Measurements from ENCODE around the gene CXCR5.

CXCR5 gene

DNA sequence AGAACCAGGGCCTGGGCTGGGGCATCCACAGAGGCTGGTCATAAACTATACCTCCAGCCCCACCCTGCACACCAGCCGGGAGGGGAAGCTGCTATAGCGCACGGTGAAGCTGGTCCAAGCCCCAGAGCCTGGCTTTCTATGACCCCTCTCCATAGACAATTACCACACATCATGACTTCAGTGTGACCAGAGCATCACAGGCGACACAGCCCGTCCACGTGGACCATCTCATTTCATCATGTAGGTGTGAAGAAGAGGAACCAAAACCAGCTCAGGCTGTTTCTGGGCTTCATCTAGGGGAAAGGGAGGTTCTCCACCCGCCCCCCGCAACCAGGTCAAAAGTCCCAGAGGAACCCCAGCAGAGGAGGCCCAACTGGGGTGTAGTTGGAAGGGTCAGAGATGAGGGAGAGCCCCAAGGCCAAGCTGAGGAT lies 3.0 kb downstream of the CXCR5 start:
- Histone ChIP-seq H3K9me3 (ENCODE audit: control insufficient read depth, low read length) (no peaks in the 10 kb centered on the region), H3K4me3 (ENCODE audit: insufficient read depth, low read depth, low read length, poor library complexity, severe bottlenecking) (peak overlapping the region; percentile 3), H3K27me3 (replicated peaks; ENCODE audit: control insufficient read depth, insufficient read depth, low read length, poor library complexity, severe bottlenecking) (no peaks in the 10 kb centered on the region), H3K4me1 (ENCODE audit: control insufficient read depth, insufficient read depth, low read length, poor library complexity, severe bottlenecking) (peaks cover 20% of the 10 kb centered on the region), H3K36me3 (ENCODE audit: control insufficient read depth, insufficient read depth, low read length) (no peaks in the 10 kb centered on the region), H3K27ac (ENCODE audit: insufficient read depth, low read length, poor library complexity, severe bottlenecking) (peak overlapping the region; percentile 16)
- DNase-seq, result no peak

DNA sequence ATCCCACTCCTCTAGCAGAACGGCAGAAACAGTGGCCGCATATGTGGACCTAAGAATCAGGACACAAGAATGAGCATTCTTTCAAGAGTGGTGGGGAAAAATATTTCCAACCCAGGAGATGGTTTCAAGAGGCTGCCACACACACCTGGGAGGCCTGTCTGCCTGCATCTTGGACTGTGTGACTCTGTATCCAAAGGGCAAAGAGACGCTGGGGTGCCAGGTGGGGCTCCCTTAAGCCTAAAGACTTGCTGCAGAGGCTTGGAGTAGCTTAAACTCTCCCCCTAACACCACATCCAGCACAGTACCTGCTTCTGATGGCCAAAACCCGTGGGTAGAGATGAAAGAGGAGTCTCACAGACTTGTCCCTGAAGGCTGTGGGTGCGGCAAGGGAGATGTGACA lies 3.5 kb downstream of the CXCR5 start:
- Histone ChIP-seq H3K36me3 (ENCODE audit: control insufficient read depth, insufficient read depth, low read length) (no peaks in the 10 kb centered on the region), H3K27ac (ENCODE audit: insufficient read depth, low read length, poor library complexity, severe bottlenecking) (peak overlapping the region; percentile 16), H3K9me3 (ENCODE audit: control insufficient read depth, low read length) (no peaks in the 10 kb centered on the region), H3K4me3 (ENCODE audit: insufficient read depth, low read depth, low read length, poor library complexity, severe bottlenecking) (peak overlapping the region; percentile 3), H3K27me3 (replicated peaks; ENCODE audit: control insufficient read depth, insufficient read depth, low read length, poor library complexity, severe bottlenecking) (no peaks in the 10 kb centered on the region), H3K4me1 (ENCODE audit: control insufficient read depth, insufficient read depth, low read length, poor library complexity, severe bottlenecking) (peaks cover 24% of the 10 kb centered on the region)
- no peak for DNase-seq

DNA sequence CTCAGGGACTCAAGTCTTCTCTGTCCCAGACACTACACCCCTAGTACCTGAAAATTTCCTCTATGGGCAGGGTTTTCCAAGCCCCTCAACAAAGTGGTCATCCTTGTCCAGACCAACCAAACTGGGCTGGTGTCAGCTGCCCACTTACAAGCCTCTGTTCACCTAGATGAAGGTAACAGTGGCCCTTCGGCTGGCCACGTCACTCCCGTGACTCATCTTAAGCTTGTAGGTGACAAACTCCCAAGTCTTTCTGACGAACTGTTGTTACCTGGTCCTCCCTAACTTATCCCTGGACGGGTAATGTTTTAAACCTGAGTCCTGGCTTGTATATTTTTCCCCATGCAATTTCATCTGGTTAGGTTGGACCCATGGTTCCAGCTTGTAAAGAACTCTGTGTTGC lies 4.7 kb downstream of the CXCR5 start:
- DNase-seq, result no peak
- peaks cover 31% of the 10 kb centered on the region for H3K4me1 ChIP-seq (ENCODE audit: control insufficient read depth, insufficient read depth, low read length, poor library complexity, severe bottlenecking)
- H3K36me3 ChIP-seq (ENCODE audit: control insufficient read depth, insufficient read depth, low read length), result no peaks in the 10 kb centered on the region
- no peaks in the 10 kb centered on the region for H3K9me3 ChIP-seq (ENCODE audit: control insufficient read depth, low read length)
- no peaks in the 10 kb centered on the region for H3K27me3 ChIP-seq (replicated peaks; ENCODE audit: control insufficient read depth, insufficient read depth, low read length, poor library complexity, severe bottlenecking)
- no peak overlapping the region for H3K4me3 ChIP-seq (ENCODE audit: insufficient read depth, low read depth, low read length, poor library complexity, severe bottlenecking)
- peak overlapping the region; percentile 36 for H3K27ac ChIP-seq (ENCODE audit: insufficient read depth, low read length, poor library complexity, severe bottlenecking)

DNA sequence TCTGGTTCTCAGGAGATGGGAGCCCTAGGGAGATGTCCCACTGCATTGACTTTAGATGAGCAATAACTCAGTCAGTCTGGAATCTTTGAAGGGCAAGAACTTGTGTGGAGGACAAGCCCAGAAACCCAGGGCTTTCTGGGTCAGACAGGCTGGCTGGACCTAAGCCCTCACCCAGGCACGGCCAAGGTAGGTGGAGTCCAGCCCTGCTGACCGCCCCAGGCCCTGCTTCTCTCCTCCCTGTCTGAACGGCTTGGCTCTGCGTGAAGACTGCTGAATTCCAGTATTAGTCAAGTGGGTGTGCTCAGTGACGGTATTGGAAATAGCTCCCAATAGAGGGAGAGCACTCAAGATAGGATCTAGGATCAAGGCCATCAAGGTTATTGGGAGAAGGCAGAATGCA lies 6.1 kb downstream of the CXCR5 start:
- no peak for DNase-seq
- no peak overlapping the region for H3K4me3 ChIP-seq (ENCODE audit: insufficient read depth, low read depth, low read length, poor library complexity, severe bottlenecking)
- peaks cover 41% of the 10 kb centered on the region for H3K4me1 ChIP-seq (ENCODE audit: control insufficient read depth, insufficient read depth, low read length, poor library complexity, severe bottlenecking)
- no peaks in the 10 kb centered on the region for H3K9me3 ChIP-seq (ENCODE audit: control insufficient read depth, low read length)
- no peak overlapping the region for H3K27ac ChIP-seq (ENCODE audit: insufficient read depth, low read length, poor library complexity, severe bottlenecking)
- no peaks in the 10 kb centered on the region for H3K36me3 ChIP-seq (ENCODE audit: control insufficient read depth, insufficient read depth, low read length)
- H3K27me3 ChIP-seq (replicated peaks; ENCODE audit: control insufficient read depth, insufficient read depth, low read length, poor library complexity, severe bottlenecking), result no peaks in the 10 kb centered on the region

DNA sequence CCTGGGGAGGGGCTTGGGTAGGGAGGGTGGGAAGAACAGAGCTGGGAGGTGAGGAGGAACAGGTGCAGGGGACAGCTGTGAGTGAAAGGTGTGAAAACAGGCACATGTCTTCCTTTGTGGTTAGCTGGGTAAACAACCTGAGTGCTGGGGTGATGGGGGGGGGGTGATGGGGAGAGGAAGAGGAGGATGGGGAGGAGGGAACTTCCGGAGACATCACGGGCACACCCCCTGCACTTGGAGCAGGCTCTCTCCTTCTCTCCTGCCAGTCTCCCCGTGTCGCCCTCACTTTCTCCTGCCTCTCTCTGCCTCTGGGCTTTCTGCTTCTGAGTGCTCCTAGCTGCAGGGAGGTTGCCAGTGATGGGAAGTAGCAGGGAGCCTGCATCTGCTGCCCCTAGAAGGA lies 8.8 kb downstream of the CXCR5 start:
- no peaks in the 10 kb centered on the region for H3K36me3 ChIP-seq (ENCODE audit: control insufficient read depth, insufficient read depth, low read length)
- peak; percentile 40 to 56 (median 54) for DNase-seq
- H3K27me3 ChIP-seq (replicated peaks; ENCODE audit: control insufficient read depth, insufficient read depth, low read length, poor library complexity, severe bottlenecking), result no peaks in the 10 kb centered on the region
- no peaks in the 10 kb centered on the region for H3K9me3 ChIP-seq (ENCODE audit: control insufficient read depth, low read length)
- H3K4me1 ChIP-seq (ENCODE audit: control insufficient read depth, insufficient read depth, low read length, poor library complexity, severe bottlenecking), result peaks cover 58% of the 10 kb centered on the region
- no peak overlapping the region for H3K4me3 ChIP-seq (ENCODE audit: insufficient read depth, low read depth, low read length, poor library complexity, severe bottlenecking)
- H3K27ac ChIP-seq (ENCODE audit: insufficient read depth, low read length, poor library complexity, severe bottlenecking), result peak overlapping the region; percentile 70

DNA sequence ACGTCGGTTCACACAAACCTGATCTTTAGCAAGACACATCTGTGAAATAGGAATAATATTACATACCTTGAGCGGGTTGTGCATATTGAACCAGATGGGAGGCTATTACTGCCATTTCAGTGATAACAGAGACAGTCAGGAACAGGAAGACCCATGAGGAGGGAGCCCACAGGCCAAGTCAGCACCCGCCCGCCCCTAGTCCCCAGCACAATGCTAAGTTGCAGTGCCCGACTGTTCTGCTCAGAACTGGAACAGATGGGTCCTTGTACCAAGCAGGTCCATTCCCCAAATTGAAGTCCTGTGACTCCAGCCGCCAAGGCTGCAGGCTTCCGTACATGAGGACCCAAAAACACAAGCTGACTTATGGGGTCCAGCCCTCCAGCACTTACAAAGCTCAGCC lies 9.3 kb downstream of the CXCR5 start:
- no peaks in the 10 kb centered on the region for H3K36me3 ChIP-seq (ENCODE audit: control insufficient read depth, insufficient read depth, low read length)
- H3K9me3 ChIP-seq (ENCODE audit: control insufficient read depth, low read length), result no peaks in the 10 kb centered on the region
- H3K27ac ChIP-seq (ENCODE audit: insufficient read depth, low read length, poor library complexity, severe bottlenecking), result peak overlapping the region; percentile 70
- H3K4me1 ChIP-seq (ENCODE audit: control insufficient read depth, insufficient read depth, low read length, poor library complexity, severe bottlenecking), result peaks cover 61% of the 10 kb centered on the region
- H3K4me3 ChIP-seq (ENCODE audit: insufficient read depth, low read depth, low read length, poor library complexity, severe bottlenecking), result no peak overlapping the region
- DNase-seq, result no peak
- no peaks in the 10 kb centered on the region for H3K27me3 ChIP-seq (replicated peaks; ENCODE audit: control insufficient read depth, insufficient read depth, low read length, poor library complexity, severe bottlenecking)

DNA sequence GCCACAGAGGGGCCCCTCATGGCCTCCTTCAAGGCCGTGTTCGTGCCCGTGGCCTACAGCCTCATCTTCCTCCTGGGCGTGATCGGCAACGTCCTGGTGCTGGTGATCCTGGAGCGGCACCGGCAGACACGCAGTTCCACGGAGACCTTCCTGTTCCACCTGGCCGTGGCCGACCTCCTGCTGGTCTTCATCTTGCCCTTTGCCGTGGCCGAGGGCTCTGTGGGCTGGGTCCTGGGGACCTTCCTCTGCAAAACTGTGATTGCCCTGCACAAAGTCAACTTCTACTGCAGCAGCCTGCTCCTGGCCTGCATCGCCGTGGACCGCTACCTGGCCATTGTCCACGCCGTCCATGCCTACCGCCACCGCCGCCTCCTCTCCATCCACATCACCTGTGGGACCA lies 10.0 kb downstream of the CXCR5 start:
- DNase-seq, result no peak
- Histone ChIP-seq H3K27me3 (replicated peaks; ENCODE audit: control insufficient read depth, insufficient read depth, low read length, poor library complexity, severe bottlenecking) (no peaks in the 10 kb centered on the region), H3K4me1 (ENCODE audit: control insufficient read depth, insufficient read depth, low read length, poor library complexity, severe bottlenecking) (peaks cover 62% of the 10 kb centered on the region), H3K36me3 (ENCODE audit: control insufficient read depth, insufficient read depth, low read length) (peaks cover 4% of the 10 kb centered on the region), H3K9me3 (ENCODE audit: control insufficient read depth, low read length) (no peaks in the 10 kb centered on the region), H3K27ac (ENCODE audit: insufficient read depth, low read length, poor library complexity, severe bottlenecking) (peak overlapping the region; percentile 70), H3K4me3 (ENCODE audit: insufficient read depth, low read depth, low read length, poor library complexity, severe bottlenecking) (no peak overlapping the region)

DNA sequence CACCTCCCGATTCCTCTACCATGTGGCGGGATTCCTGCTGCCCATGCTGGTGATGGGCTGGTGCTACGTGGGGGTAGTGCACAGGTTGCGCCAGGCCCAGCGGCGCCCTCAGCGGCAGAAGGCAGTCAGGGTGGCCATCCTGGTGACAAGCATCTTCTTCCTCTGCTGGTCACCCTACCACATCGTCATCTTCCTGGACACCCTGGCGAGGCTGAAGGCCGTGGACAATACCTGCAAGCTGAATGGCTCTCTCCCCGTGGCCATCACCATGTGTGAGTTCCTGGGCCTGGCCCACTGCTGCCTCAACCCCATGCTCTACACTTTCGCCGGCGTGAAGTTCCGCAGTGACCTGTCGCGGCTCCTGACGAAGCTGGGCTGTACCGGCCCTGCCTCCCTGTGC lies 10.5 kb downstream of the CXCR5 start:
- peaks cover 9% of the 10 kb centered on the region for H3K36me3 ChIP-seq (ENCODE audit: control insufficient read depth, insufficient read depth, low read length)
- no peaks in the 10 kb centered on the region for H3K27me3 ChIP-seq (replicated peaks; ENCODE audit: control insufficient read depth, insufficient read depth, low read length, poor library complexity, severe bottlenecking)
- peak overlapping the region; percentile 87 for H3K27ac ChIP-seq (ENCODE audit: insufficient read depth, low read length, poor library complexity, severe bottlenecking)
- H3K4me3 ChIP-seq (ENCODE audit: insufficient read depth, low read depth, low read length, poor library complexity, severe bottlenecking), result no peak overlapping the region
- H3K4me1 ChIP-seq (ENCODE audit: control insufficient read depth, insufficient read depth, low read length, poor library complexity, severe bottlenecking), result peaks cover 62% of the 10 kb centered on the region
- H3K9me3 ChIP-seq (ENCODE audit: control insufficient read depth, low read length), result no peaks in the 10 kb centered on the region
- no peak for DNase-seq

DNA sequence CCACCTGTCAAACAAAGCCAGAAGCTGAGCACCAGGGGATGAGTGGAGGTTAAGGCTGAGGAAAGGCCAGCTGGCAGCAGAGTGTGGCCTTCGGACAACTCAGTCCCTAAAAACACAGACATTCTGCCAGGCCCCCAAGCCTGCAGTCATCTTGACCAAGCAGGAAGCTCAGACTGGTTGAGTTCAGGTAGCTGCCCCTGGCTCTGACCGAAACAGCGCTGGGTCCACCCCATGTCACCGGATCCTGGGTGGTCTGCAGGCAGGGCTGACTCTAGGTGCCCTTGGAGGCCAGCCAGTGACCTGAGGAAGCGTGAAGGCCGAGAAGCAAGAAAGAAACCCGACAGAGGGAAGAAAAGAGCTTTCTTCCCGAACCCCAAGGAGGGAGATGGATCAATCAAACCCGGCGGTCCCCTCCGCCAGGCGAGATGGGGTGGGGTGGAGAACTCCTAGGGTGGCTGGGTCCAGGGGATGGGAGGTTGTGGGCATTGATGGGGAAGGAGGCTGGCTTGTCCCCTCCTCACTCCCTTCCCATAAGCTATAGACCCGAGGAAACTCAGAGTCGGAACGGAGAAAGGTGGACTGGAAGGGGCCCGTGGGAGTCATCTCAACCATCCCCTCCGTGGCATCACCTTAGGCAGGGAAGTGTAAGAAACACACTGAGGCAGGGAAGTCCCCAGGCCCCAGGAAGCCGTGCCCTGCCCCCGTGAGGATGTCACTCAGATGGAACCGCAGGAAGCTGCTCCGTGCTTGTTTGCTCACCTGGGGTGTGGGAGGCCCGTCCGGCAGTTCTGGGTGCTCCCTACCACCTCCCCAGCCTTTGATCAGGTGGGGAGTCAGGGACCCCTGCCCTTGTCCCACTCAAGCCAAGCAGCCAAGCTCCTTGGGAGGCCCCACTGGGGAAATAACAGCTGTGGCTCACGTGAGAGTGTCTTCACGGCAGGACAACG lies 11.7 kb downstream of the CXCR5 start:
- Histone ChIP-seq H3K27ac (ENCODE audit: insufficient read depth, low read length, poor library complexity, severe bottlenecking) (peak overlapping the region; percentile 87), H3K9me3 (ENCODE audit: control insufficient read depth, low read length) (no peaks in the 10 kb centered on the region), H3K4me3 (ENCODE audit: insufficient read depth, low read depth, low read length, poor library complexity, severe bottlenecking) (peak overlapping the region; percentile 35), H3K36me3 (ENCODE audit: control insufficient read depth, insufficient read depth, low read length) (peaks cover 21% of the 10 kb centered on the region), H3K4me1 (ENCODE audit: control insufficient read depth, insufficient read depth, low read length, poor library complexity, severe bottlenecking) (peaks cover 62% of the 10 kb centered on the region), H3K27me3 (replicated peaks; ENCODE audit: control insufficient read depth, insufficient read depth, low read length, poor library complexity, severe bottlenecking) (no peaks in the 10 kb centered on the region)
- peak; percentile 59 to 71 (median 60) for DNase-seq

DNA sequence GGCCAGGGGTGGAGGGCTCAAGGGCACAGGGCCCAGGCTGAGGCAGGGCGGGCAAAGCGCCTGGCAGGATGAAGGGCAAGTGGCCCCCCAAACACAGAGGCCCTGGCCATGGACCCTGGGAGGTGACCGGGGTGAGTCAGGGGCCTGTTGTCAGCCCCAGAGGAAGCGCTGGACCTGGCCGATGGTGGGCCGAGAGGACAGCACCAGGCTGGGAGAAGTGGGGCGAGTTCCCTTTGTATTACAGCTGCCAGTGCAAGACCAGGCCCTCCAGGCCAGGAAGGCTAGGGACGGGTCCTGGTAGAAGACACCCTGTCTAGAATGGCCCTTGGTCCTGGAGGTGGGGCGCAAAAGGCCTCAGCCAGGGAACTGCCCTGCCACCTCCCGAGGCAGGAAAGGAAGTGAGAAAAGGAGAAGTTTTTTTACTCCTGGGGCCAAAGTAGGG lies 12.8 kb downstream of the CXCR5 start:
- peaks cover 32% of the 10 kb centered on the region for H3K36me3 ChIP-seq (ENCODE audit: control insufficient read depth, insufficient read depth, low read length)
- H3K9me3 ChIP-seq (ENCODE audit: control insufficient read depth, low read length), result no peaks in the 10 kb centered on the region
- H3K27me3 ChIP-seq (replicated peaks; ENCODE audit: control insufficient read depth, insufficient read depth, low read length, poor library complexity, severe bottlenecking), result no peaks in the 10 kb centered on the region
- H3K4me1 ChIP-seq (ENCODE audit: control insufficient read depth, insufficient read depth, low read length, poor library complexity, severe bottlenecking), result peaks cover 62% of the 10 kb centered on the region
- DNase-seq, result no peak
- peak overlapping the region; percentile 87 for H3K27ac ChIP-seq (ENCODE audit: insufficient read depth, low read length, poor library complexity, severe bottlenecking)
- no peak overlapping the region for H3K4me3 ChIP-seq (ENCODE audit: insufficient read depth, low read depth, low read length, poor library complexity, severe bottlenecking)
